Measurements from ENCODE around the gene ARHGAP21. TPM values are rescaled to one million over a fixed set of nuclear protein-coding genes. Genes with fewer than 3 reads are reported as not detected.

The ARHGAP21 gene
- total RNA-seq, 1 donor from 2014 or later: 44.8 TPM

- no peak for DNase-seq
- H3K4me3 ChIP-seq: no peak overlapping the region
- H3K36me3 ChIP-seq: no peaks in the 10 kb centered on the region
- peak overlapping the region; percentile 10 for H3K27ac ChIP-seq (replicated peaks)
- no peaks in the 10 kb centered on the region for H3K27me3 ChIP-seq (ENCODE audit: low read depth)
- no peaks in the 10 kb centered on the region for H3K9me3 ChIP-seq (replicated peaks)
- peaks cover 75% of the 10 kb centered on the region for H3K4me1 ChIP-seq
- TF ChIP-seq, protein P1, sequence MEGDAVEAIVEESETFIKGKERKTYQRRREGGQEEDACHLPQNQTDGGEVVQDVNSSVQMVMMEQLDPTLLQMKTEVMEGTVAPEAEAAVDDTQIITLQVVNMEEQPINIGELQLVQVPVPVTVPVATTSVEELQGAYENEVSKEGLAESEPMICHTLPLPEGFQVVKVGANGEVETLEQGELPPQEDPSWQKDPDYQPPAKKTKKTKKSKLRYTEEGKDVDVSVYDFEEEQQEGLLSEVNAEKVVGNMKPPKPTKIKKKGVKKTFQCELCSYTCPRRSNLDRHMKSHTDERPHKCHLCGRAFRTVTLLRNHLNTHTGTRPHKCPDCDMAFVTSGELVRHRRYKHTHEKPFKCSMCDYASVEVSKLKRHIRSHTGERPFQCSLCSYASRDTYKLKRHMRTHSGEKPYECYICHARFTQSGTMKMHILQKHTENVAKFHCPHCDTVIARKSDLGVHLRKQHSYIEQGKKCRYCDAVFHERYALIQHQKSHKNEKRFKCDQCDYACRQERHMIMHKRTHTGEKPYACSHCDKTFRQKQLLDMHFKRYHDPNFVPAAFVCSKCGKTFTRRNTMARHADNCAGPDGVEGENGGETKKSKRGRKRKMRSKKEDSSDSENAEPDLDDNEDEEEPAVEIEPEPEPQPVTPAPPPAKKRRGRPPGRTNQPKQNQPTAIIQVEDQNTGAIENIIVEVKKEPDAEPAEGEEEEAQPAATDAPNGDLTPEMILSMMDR (IDR thresholded peaks at IDR 0.05; ENCODE audit: borderline replicate concordance): no peak
- intact Hi-C loops (cut with micrococcal nuclease): no loop called here
Measured at GRCh38 chr10:24697080-24697479, 26.6 kb downstream of the ARHGAP21 start.

DNA sequence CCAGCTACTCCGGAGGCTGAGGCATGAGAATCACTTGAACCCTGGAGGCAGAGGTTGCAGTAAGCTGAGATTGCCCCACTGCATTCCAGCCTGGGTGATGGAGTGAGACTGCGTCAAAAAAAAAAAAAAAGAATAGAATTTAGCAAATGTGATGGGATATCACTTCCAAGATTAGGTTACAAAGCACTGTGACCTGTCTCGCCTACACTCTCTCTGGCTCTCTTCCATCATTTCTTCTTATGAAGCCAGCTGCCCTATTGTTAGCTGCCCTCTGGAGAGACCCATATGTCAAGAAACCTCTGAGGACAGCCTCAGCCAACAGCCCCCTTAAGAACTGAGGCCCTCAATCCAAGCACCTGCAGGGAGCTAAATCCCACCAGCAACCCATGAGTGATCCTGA is 28.2 kb downstream of the ARHGAP21 start:
- Histone ChIP-seq H3K9me3 (replicated peaks) (no peaks in the 10 kb centered on the region), H3K4me1 (peaks cover 78% of the 10 kb centered on the region), H3K36me3 (no peaks in the 10 kb centered on the region), H3K27ac (replicated peaks) (peak overlapping the region; percentile 10), H3K4me3 (no peak overlapping the region), H3K27me3 (ENCODE audit: low read depth) (no peaks in the 10 kb centered on the region)
- intact Hi-C loops (cut with micrococcal nuclease): no loop called here
- TF ChIP-seq, protein P1 (IDR thresholded peaks at IDR 0.05; ENCODE audit: borderline replicate concordance): no peak
- DNase-seq: no peak

- Histone ChIP-seq H3K36me3 (no peaks in the 10 kb centered on the region), H3K27me3 (ENCODE audit: low read depth) (no peaks in the 10 kb centered on the region), H3K4me1 (peaks cover 67% of the 10 kb centered on the region), H3K27ac (replicated peaks) (peak overlapping the region; percentile 27), H3K9me3 (replicated peaks) (no peaks in the 10 kb centered on the region), H3K4me3 (no peak overlapping the region)
- no peak for DNase-seq
- intact Hi-C loops (cut with micrococcal nuclease): no loop called here
- TF ChIP-seq, protein P1 (IDR thresholded peaks at IDR 0.05; ENCODE audit: borderline replicate concordance): no peak
Measured at GRCh38 chr10:24694086-24694485, 29.6 kb downstream of the ARHGAP21 start.

- Histone ChIP-seq H3K4me1 (peaks cover 67% of the 10 kb centered on the region), H3K27me3 (ENCODE audit: low read depth) (no peaks in the 10 kb centered on the region), H3K36me3 (no peaks in the 10 kb centered on the region), H3K4me3 (no peak overlapping the region), H3K27ac (replicated peaks) (peak overlapping the region; percentile 20), H3K9me3 (replicated peaks) (no peaks in the 10 kb centered on the region)
- DNase-seq: no peak
- TF ChIP-seq, protein P1 (IDR thresholded peaks at IDR 0.05; ENCODE audit: borderline replicate concordance): no peak
- intact Hi-C loops (cut with micrococcal nuclease): no loop called here
Measured at GRCh38 chr10:24690961-24691512, 32.6 kb downstream of the ARHGAP21 start.

GRCh38 chr10:24685958-24686540 is 37.6 kb downstream of the ARHGAP21 start:
- H3K27me3 ChIP-seq (ENCODE audit: low read depth): no peaks in the 10 kb centered on the region
- peaks cover 53% of the 10 kb centered on the region for H3K4me1 ChIP-seq
- TF ChIP-seq, protein P1 (IDR thresholded peaks at IDR 0.05; ENCODE audit: borderline replicate concordance): no peak
- intact Hi-C loops (cut with micrococcal nuclease): no loop called here
- peak overlapping the region; percentile 33 for H3K27ac ChIP-seq (replicated peaks)
- H3K9me3 ChIP-seq (replicated peaks): no peaks in the 10 kb centered on the region
- no peaks in the 10 kb centered on the region for H3K36me3 ChIP-seq
- H3K4me3 ChIP-seq: no peak overlapping the region
- no peak for DNase-seq

Data from left ventricle myocardium inferior (tissue), 1 donor.